Measurements from ENCODE around the gene FRAS1. TPM values are rescaled to one million over a fixed set of nuclear protein-coding genes. Genes with fewer than 3 reads are reported as not detected.
"Not testable (repeated sequence)": the region's sequence is repeated elsewhere in the genome, so short reads cannot be mapped to it uniquely, and the experiment has no call there.

The FRAS1 gene
- total and polyA plus RNA-seq, 4 donors = 0.08 to 1.4 (median 0.87) TPM; not detected in 1

DNA sequence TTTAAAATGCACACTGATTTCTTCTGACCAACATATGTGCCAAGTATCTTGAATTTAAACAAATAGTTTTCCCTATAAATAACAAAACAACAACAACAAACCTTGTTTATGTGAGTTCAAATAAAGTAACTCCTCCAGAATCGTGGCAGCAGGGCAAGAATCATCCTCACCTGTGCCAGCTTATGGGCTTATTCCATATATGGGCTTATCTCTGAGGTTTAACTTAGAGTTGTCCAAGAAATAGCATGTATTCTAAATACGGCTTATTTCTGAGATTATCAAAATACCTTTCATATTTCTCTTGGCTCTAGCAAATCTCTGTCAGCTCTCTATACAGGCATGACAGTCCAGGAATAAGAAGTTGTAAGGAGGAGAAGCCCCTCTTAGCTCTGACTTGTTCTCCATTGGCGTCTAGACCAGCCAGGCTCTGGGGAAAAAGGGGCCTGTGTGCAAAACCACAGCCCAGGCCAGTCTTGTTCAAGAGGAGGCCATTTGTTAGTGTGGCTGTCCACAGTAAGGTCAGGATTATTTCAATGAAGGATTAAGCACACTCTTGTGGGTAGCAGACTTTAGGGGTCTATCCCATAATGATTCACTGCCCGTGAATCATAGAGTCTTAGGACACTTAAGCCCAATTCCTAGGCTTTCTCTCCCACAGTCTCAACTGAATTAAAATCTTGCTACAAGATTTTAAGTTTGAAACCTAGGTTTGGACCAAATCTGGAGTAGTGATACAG, 63.2 kb downstream of the FRAS1 start:
- no peak for ATAC-seq (ENCODE audit: low FRiP score)
- WGBS, 2 donors = 16 to 21% methylated on average over 4 of the region's 4 CpGs
- Histone ChIP-seq H3K27me3 (ENCODE audit: control insufficient read depth in 1 of 2, insufficient read depth in 2 of 2, low read length in 1 of 2) (peaks cover 0 to 1% of the 10 kb centered on the region in 2 donors), H3K4me1 (ENCODE audit: control insufficient read depth in 1 of 2, insufficient read depth in 2 of 2, low read length in 2 of 2) (no peaks in the 10 kb centered on the region), H3K27ac (ENCODE audit: low read depth in 1 of 2, low read length in 2 of 2) (no peak overlapping the region), H3K4me3 (ENCODE audit: low read length in 2 of 2) (no peak overlapping the region), H3K36me3 (ENCODE audit: control insufficient read depth in 1 of 2, insufficient read depth in 2 of 2, low read length in 1 of 2) (no peaks in the 10 kb centered on the region), H3K9me3 (ENCODE audit: control insufficient read depth, low read length) (no peaks in the 10 kb centered on the region)
- intact Hi-C loops (cut with DNase I) = no loop called here
- DNase-seq = no peak

DNA sequence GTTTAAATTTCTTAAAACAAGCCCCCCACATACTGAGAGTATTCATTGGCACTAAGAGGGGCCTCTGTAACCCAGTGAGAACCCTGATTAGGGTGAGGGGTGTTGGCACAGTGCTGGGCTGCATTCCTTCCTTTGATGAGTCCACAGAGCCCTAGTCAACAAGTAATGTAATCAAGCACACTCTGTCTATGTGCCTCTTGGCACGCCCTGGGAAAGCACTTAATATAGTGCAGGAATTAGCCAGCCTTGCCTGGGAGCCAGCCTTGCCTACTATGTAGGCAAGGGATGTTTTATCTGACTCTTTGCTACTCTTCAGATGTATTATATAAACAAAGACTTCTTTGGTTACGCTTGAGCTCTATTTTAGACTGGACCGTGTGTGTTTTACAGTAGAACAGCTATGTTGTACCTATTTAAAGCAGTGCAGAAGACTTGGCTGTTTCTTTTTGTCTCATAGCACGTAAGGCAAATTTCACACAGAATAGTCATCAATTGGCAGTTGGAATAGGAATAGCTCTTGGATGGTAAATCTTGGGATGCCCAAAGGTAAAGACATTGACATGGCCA, 64.3 kb downstream of the FRAS1 start:
- peak; percentile 63 for ATAC-seq (ENCODE audit: low FRiP score)

DNA sequence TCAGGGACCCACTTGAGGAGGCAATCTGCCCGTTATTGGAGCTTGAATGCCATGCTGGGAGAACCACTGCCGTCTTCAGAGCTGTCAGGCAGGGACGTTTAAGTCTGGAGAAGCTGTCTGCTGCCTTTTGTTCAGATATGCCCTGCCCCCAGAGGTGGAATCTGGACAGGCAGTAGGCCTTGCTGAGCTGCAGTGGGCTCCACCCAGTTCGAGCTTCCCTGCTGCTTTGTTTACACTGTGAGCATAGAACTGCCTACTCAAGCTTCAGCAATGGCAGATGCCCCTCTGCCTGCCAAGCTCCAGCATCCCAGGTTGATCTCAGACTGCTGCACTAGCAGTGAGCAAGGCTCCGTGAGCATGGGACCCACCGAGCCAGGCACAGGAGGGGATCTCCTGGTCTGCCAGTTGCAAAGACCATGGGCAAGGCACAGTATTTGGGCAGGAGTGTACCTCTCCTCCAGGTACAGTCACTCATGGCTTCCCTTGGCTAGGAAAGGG, 68.8 kb downstream of the FRAS1 start:
- H3K27ac ChIP-seq (ENCODE audit: low read depth in 1 of 2, low read length in 2 of 2); H3K9me3 ChIP-seq (ENCODE audit: control insufficient read depth, low read length); H3K4me1 ChIP-seq (ENCODE audit: control insufficient read depth in 1 of 2, insufficient read depth in 2 of 2, low read length in 2 of 2); H3K36me3 ChIP-seq (ENCODE audit: control insufficient read depth in 1 of 2, insufficient read depth in 2 of 2, low read length in 1 of 2); H3K27me3 ChIP-seq (ENCODE audit: control insufficient read depth in 1 of 2, insufficient read depth in 2 of 2, low read length in 1 of 2); ATAC-seq (ENCODE audit: low FRiP score); H3K4me3 ChIP-seq (ENCODE audit: low read length in 2 of 2); intact Hi-C loops (cut with DNase I): not testable (repeated sequence)
- DNase-seq = peak in 1 of 2 donors; percentile 54
- WGBS, 2 donors = 57 to 64% methylated on average over 6 of the region's 6 CpGs

More for the DNA sequence above, 64.3 kb downstream of the FRAS1 start:
- Histone ChIP-seq H3K4me3 (ENCODE audit: low read length in 2 of 2) (no peak overlapping the region), H3K36me3 (ENCODE audit: control insufficient read depth in 1 of 2, insufficient read depth in 2 of 2, low read length in 1 of 2) (no peaks in the 10 kb centered on the region), H3K27me3 (ENCODE audit: control insufficient read depth in 1 of 2, insufficient read depth in 2 of 2, low read length in 1 of 2) (peaks cover 0 to 1% of the 10 kb centered on the region in 2 donors), H3K9me3 (ENCODE audit: control insufficient read depth, low read length) (no peaks in the 10 kb centered on the region), H3K4me1 (ENCODE audit: control insufficient read depth in 1 of 2, insufficient read depth in 2 of 2, low read length in 2 of 2) (no peaks in the 10 kb centered on the region), H3K27ac (ENCODE audit: low read depth in 1 of 2, low read length in 2 of 2) (peak overlapping the region in 1 of 2 donors; percentile 38)
- WGBS, 2 donors = 8 to 10% methylated on average over 4 of the region's 4 CpGs
- intact Hi-C loops (cut with DNase I) = no loop called here
- DNase-seq = no peak

DNA sequence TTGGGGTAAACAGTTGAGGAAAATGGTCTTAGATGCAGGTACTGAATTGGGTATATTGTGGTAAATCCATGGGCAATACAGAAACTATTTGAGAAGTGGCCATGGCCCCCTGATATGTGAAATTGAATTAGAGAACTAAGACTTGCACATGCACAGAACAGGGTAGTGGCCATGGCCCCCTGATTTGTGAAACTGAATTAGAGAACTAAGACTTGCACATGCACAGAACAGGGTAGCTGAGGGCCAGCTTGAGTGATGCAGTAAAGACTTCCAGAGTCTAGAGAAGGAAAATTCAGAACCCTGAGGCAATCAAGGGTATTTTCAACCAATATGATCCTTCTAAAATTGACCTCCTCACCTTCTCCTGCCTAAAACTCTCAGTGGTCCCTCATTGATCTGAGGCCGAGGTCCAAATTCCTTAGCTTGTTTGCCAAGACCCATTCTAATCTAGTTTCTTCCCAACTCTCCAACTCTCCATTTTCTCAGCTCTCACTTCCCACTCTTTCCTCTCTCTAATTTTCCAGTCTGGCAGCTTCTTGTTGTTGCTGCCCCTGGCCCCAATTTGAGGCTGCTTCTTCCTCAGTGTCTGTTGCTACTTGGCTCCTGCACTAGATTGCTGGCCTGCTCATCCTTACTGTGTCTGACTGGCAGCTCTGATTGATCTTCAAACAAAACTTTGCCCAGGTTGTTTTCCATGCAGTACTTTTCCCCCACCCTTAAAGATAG, 72.4 kb downstream of the FRAS1 start:
- ATAC-seq (ENCODE audit: low FRiP score) = no peak
- DNase-seq = peak in 1 of 2 donors; percentile 41
- 92 to 93% methylated on average over 1 of the region's 1 CpG for WGBS, 2 donors

DNA sequence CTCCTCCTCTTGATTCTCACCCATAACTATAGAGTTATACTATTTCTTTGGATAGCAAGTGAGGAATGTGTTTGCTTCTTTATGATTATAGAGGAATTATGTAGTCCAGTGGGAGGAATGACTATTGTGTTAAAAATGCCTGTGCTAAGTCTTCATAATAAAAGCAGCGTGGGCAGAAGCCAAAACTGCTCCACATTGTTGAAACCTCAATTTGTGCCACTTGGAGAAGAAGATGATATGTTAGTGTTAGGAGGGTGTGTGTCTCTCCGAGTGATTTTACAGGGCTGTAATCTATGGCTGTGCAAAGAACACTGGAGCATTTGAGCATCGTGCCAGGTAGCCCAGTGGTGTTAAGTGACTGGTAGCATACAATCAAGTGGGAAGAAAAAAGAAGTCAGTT, 74.3 kb downstream of the FRAS1 start:
- ATAC-seq (ENCODE audit: low FRiP score) = no peak
- Histone ChIP-seq H3K27ac (ENCODE audit: low read depth in 1 of 2, low read length in 2 of 2) (no peak overlapping the region), H3K27me3 (ENCODE audit: control insufficient read depth in 1 of 2, insufficient read depth in 2 of 2, low read length in 1 of 2) (no peaks in the 10 kb centered on the region), H3K4me3 (ENCODE audit: low read length in 2 of 2) (no peak overlapping the region), H3K36me3 (ENCODE audit: control insufficient read depth in 1 of 2, insufficient read depth in 2 of 2, low read length in 1 of 2) (no peaks in the 10 kb centered on the region), H3K9me3 (ENCODE audit: control insufficient read depth, low read length) (no peaks in the 10 kb centered on the region), H3K4me1 (ENCODE audit: control insufficient read depth in 1 of 2, insufficient read depth in 2 of 2, low read length in 2 of 2) (no peaks in the 10 kb centered on the region)
- WGBS, 2 donors = 19 to 22% methylated on average over 3 of the region's 3 CpGs
- no peak for DNase-seq
- intact Hi-C loops (cut with DNase I) = no loop called here

More for the DNA sequence above, 72.4 kb downstream of the FRAS1 start:
- Histone ChIP-seq H3K9me3 (ENCODE audit: control insufficient read depth, low read length) (no peaks in the 10 kb centered on the region), H3K4me3 (ENCODE audit: low read length in 2 of 2) (no peak overlapping the region), H3K36me3 (ENCODE audit: control insufficient read depth in 1 of 2, insufficient read depth in 2 of 2, low read length in 1 of 2) (no peaks in the 10 kb centered on the region), H3K27ac (ENCODE audit: low read depth in 1 of 2, low read length in 2 of 2) (no peak overlapping the region), H3K4me1 (ENCODE audit: control insufficient read depth in 1 of 2, insufficient read depth in 2 of 2, low read length in 2 of 2) (no peaks in the 10 kb centered on the region), H3K27me3 (ENCODE audit: control insufficient read depth in 1 of 2, insufficient read depth in 2 of 2, low read length in 1 of 2) (no peaks in the 10 kb centered on the region)
- intact Hi-C loops (cut with DNase I) = no loop called here

DNA sequence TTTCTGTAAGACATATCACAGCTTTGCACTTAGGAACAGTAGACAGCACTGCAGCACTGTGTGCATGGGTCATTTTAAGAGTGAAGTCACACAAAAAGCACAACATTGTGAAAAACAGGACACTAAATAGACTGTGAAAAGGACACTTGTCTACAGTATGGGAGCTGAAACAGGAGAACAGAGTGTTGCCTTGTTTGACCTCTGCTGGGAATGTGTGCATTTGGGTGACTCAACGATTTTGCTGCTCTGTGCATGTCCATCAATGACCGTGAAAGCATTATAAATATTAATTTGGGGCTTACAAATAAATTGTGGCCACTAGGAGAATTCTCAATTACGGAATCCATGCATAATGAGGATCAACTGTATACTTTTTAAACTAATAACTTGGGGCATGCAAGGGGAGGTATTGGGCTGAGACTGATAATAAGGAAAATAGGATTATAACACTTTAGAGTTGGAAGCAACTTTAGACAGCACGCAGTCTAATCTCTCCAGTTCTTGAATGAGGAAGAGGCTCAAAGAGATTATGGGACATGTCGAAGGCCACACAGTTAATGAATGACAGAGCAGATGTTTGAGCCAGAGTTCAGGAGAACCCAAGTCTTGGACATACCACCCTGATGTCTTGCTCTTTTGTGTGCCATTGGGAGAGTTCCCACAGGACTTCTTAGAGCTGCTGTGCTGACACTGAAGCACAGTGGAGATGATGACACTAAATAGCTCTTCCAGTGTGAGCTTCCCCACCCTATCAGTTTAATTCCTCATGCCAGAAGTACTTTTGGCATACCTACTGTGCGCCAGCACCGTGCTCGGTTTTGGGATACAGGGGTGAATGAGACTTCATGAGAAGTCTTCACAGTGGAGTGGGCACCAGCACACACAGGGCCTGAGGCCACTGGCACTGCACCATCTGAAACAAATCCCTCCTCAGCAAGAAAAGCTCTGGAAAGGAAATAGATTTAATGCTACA, 79.3 kb downstream of the FRAS1 start:
- Histone ChIP-seq H3K4me3 (ENCODE audit: low read length in 2 of 2) (no peak overlapping the region), H3K9me3 (ENCODE audit: control insufficient read depth, low read length) (no peaks in the 10 kb centered on the region), H3K27me3 (ENCODE audit: control insufficient read depth in 1 of 2, insufficient read depth in 2 of 2, low read length in 1 of 2) (no peaks in the 10 kb centered on the region), H3K27ac (ENCODE audit: low read depth in 1 of 2, low read length in 2 of 2) (no peak overlapping the region), H3K36me3 (ENCODE audit: control insufficient read depth in 1 of 2, insufficient read depth in 2 of 2, low read length in 1 of 2) (no peaks in the 10 kb centered on the region), H3K4me1 (ENCODE audit: control insufficient read depth in 1 of 2, insufficient read depth in 2 of 2, low read length in 2 of 2) (no peaks in the 10 kb centered on the region)
- 84 to 86% methylated on average over 8 of the region's 8 CpGs for WGBS, 2 donors
- intact Hi-C loops (cut with DNase I) = no loop called here
- DNase-seq (no peak), ATAC-seq (ENCODE audit: low FRiP score) (no peak)

DNA sequence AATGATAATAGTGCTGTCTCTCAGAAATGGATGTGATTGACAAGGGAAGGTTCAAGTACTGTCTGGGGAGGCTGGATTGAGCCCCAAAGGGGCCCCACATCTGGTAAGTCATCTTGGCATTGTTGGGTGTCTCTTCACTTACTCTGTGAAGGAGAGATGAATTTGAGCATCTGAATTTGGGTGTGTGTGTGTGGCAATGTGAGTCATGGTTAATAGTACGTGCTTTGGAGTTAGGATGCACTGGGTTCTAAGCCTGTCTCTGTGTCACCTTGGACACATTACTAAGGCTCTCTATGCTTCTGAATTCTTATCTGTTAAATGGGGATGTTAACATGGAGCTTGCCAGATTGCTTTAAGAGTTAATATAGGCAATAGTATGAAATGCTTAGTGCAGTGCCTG, 80.4 kb downstream of the FRAS1 start:
- WGBS, 2 donors = 92 to 100% methylated on average over 1 of the region's 1 CpG
- H3K4me1 ChIP-seq (ENCODE audit: control insufficient read depth in 1 of 2, insufficient read depth in 2 of 2, low read length in 2 of 2) = no peaks in the 10 kb centered on the region
- no peak overlapping the region for H3K27ac ChIP-seq (ENCODE audit: low read depth in 1 of 2, low read length in 2 of 2)
- H3K36me3 ChIP-seq (ENCODE audit: control insufficient read depth in 1 of 2, insufficient read depth in 2 of 2, low read length in 1 of 2) = no peaks in the 10 kb centered on the region
- H3K9me3 ChIP-seq (ENCODE audit: control insufficient read depth, low read length) = no peaks in the 10 kb centered on the region
- DNase-seq (no peak), ATAC-seq (ENCODE audit: low FRiP score) (no peak)
- no peaks in the 10 kb centered on the region for H3K27me3 ChIP-seq (ENCODE audit: control insufficient read depth in 1 of 2, insufficient read depth in 2 of 2, low read length in 1 of 2)
- intact Hi-C loops (cut with DNase I) = no loop called here
- no peak overlapping the region for H3K4me3 ChIP-seq (ENCODE audit: low read length in 2 of 2)

DNA sequence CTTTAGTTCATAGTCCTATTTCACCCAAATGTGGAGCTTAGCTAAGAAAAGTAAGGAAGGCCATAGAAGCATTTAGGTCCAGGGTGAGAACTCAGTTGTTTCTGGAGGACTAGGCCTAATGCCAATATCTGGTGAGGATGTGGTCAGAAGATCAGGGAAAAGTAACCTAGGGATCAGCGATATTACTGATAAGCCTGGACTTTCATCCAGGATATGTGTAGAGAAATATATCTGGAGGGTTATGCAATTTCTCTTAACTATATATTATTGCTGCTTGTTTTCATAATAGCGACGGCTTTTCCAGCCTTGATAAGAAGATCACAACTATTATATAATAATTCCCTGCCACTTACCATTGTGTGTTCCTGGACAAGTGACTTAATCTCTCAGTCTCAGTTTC, 81.1 kb downstream of the FRAS1 start:
- WGBS, 2 donors = 65 to 66% methylated on average over 3 of the region's 3 CpGs
- H3K4me1 ChIP-seq (ENCODE audit: control insufficient read depth in 1 of 2, insufficient read depth in 2 of 2, low read length in 2 of 2) = no peaks in the 10 kb centered on the region

More for the DNA sequence above, 81.1 kb downstream of the FRAS1 start:
- Histone ChIP-seq H3K4me3 (ENCODE audit: low read length in 2 of 2) (no peak overlapping the region), H3K36me3 (ENCODE audit: control insufficient read depth in 1 of 2, insufficient read depth in 2 of 2, low read length in 1 of 2) (no peaks in the 10 kb centered on the region), H3K9me3 (ENCODE audit: control insufficient read depth, low read length) (no peaks in the 10 kb centered on the region), H3K27me3 (ENCODE audit: control insufficient read depth in 1 of 2, insufficient read depth in 2 of 2, low read length in 1 of 2) (no peaks in the 10 kb centered on the region), H3K27ac (ENCODE audit: low read depth in 1 of 2, low read length in 2 of 2) (no peak overlapping the region)
- no peak for ATAC-seq (ENCODE audit: low FRiP score)
- intact Hi-C loops (cut with DNase I) = no loop called here
- no peak for DNase-seq

All from aorta (tissue), 5 donors.